Measurements from ENCODE around the gene CNTN4. TPM values are rescaled to one million over a fixed set of nuclear protein-coding genes. Genes with fewer than 3 reads are reported as not detected.

The CNTN4 gene
- total RNA-seq, 1 donor from 2014 or later: 11.0 TPM

GRCh38 chr3:2485027-2485375, 386.3 kb downstream of the CNTN4 start:
- H3K4me1 ChIP-seq (ENCODE audit: control insufficient read depth in 3 of 3, insufficient read depth in 3 of 3, low read length in 3 of 3): no peaks in the 10 kb centered on the region
- H3K9ac ChIP-seq (ENCODE audit: low read depth in 1 of 3, low read length in 3 of 3): no peak overlapping the region
- H3K27ac ChIP-seq (ENCODE audit: low read depth, low read length): no peak overlapping the region
- H3K36me3 ChIP-seq (ENCODE audit: control insufficient read depth in 3 of 3, insufficient read depth in 3 of 3, low read length in 3 of 3): no peaks in the 10 kb centered on the region
- H3K27me3 ChIP-seq (ENCODE audit: control insufficient read depth in 3 of 3, insufficient read depth in 3 of 3, low read length in 3 of 3): no peaks in the 10 kb centered on the region
- peaks cover 0 to 3% (median 0%) of the 10 kb centered on the region in 3 donors for H3K9me3 ChIP-seq (ENCODE audit: control insufficient read depth in 3 of 3, low read length in 3 of 3)
- H3K4me3 ChIP-seq (ENCODE audit: low read length in 3 of 3): no peak overlapping the region

GRCh38 chr3:2495746-2496145, 397.1 kb downstream of the CNTN4 start:
- Histone ChIP-seq H3K36me3 (ENCODE audit: control insufficient read depth in 3 of 3, insufficient read depth in 3 of 3, low read length in 3 of 3) (no peaks in the 10 kb centered on the region), H3K9ac (ENCODE audit: low read depth in 1 of 3, low read length in 3 of 3) (no peak overlapping the region), H3K9me3 (ENCODE audit: control insufficient read depth in 3 of 3, low read length in 3 of 3) (no peaks in the 10 kb centered on the region), H3K4me1 (ENCODE audit: control insufficient read depth in 3 of 3, insufficient read depth in 3 of 3, low read length in 3 of 3) (no peaks in the 10 kb centered on the region), H3K27ac (ENCODE audit: low read depth, low read length) (no peak overlapping the region), H3K27me3 (ENCODE audit: control insufficient read depth in 3 of 3, insufficient read depth in 3 of 3, low read length in 3 of 3) (no peaks in the 10 kb centered on the region), H3K4me3 (ENCODE audit: low read length in 3 of 3) (no peak overlapping the region)

GRCh38 chr3:2504912-2505311, 406.2 kb downstream of the CNTN4 start:
- Histone ChIP-seq H3K27me3 (ENCODE audit: control insufficient read depth in 3 of 3, insufficient read depth in 3 of 3, low read length in 3 of 3) (no peaks in the 10 kb centered on the region), H3K9me3 (ENCODE audit: control insufficient read depth in 3 of 3, low read length in 3 of 3) (no peaks in the 10 kb centered on the region), H3K9ac (ENCODE audit: low read depth in 1 of 3, low read length in 3 of 3) (no peak overlapping the region), H3K36me3 (ENCODE audit: control insufficient read depth in 3 of 3, insufficient read depth in 3 of 3, low read length in 3 of 3) (no peaks in the 10 kb centered on the region), H3K4me3 (ENCODE audit: low read length in 3 of 3) (no peak overlapping the region), H3K4me1 (ENCODE audit: control insufficient read depth in 3 of 3, insufficient read depth in 3 of 3, low read length in 3 of 3) (no peaks in the 10 kb centered on the region), H3K27ac (ENCODE audit: low read depth, low read length) (no peak overlapping the region)

DNA sequence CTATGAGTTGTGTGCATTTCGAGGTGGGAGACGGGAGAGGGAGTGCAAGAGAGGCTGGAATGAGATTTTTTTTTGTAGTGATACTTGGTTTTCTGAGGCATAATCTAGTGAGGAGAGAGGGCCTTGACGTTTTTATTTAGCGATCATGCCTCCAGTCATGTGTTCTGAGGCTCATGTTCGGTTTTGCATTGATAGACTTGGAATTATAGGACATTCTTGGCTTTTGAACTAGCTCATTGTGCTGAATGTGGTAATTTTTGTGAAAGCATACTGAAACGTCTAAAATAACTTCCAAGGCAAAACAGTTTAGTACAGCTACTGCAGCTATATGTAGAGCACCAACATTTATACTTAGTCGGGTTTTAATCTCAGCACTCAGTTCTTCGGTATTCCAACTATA, 408.1 kb downstream of the CNTN4 start:
- Histone ChIP-seq H3K27me3 (ENCODE audit: control insufficient read depth in 3 of 3, insufficient read depth in 3 of 3, low read length in 3 of 3) (no peaks in the 10 kb centered on the region), H3K27ac (ENCODE audit: low read depth, low read length) (no peak overlapping the region), H3K4me1 (ENCODE audit: control insufficient read depth in 3 of 3, insufficient read depth in 3 of 3, low read length in 3 of 3) (no peaks in the 10 kb centered on the region), H3K4me3 (ENCODE audit: low read length in 3 of 3) (no peak overlapping the region), H3K36me3 (ENCODE audit: control insufficient read depth in 3 of 3, insufficient read depth in 3 of 3, low read length in 3 of 3) (no peaks in the 10 kb centered on the region), H3K9ac (ENCODE audit: low read depth in 1 of 3, low read length in 3 of 3) (no peak overlapping the region), H3K9me3 (ENCODE audit: control insufficient read depth in 3 of 3, low read length in 3 of 3) (no peaks in the 10 kb centered on the region)

- Histone ChIP-seq H3K9me3 (ENCODE audit: control insufficient read depth in 3 of 3, low read length in 3 of 3) (no peaks in the 10 kb centered on the region), H3K27ac (ENCODE audit: low read depth, low read length) (no peak overlapping the region), H3K36me3 (ENCODE audit: control insufficient read depth in 3 of 3, insufficient read depth in 3 of 3, low read length in 3 of 3) (no peaks in the 10 kb centered on the region), H3K4me3 (ENCODE audit: low read length in 3 of 3) (no peak overlapping the region), H3K27me3 (ENCODE audit: control insufficient read depth in 3 of 3, insufficient read depth in 3 of 3, low read length in 3 of 3) (no peaks in the 10 kb centered on the region), H3K4me1 (ENCODE audit: control insufficient read depth in 3 of 3, insufficient read depth in 3 of 3, low read length in 3 of 3) (no peaks in the 10 kb centered on the region), H3K9ac (ENCODE audit: low read depth in 1 of 3, low read length in 3 of 3) (no peak overlapping the region)
These were observed 412.0 kb downstream of the CNTN4 start for GRCh38 chr3:2510591-2511145.

DNA sequence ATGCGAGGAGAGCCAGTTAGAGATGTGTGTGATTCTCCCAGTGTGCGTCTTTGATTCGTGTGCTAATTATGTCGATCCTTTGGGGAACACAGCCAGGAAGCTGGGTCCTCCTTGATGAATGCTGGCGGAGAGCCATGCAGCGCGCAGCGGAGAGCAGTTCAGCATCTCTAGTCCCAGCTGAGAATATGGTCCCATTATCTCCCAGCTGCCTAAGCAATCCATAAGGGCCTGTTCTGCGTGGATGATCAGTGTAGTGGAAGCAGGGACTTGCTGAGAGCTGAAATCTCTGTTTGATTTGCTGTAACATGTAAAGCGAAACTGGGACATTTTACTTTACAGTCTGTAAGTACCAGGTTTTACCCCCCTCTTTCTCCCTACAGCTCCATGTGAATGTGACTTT, 412.7 kb downstream of the CNTN4 start:
- Histone ChIP-seq H3K27ac (ENCODE audit: low read depth, low read length) (no peak overlapping the region), H3K36me3 (ENCODE audit: control insufficient read depth in 3 of 3, insufficient read depth in 3 of 3, low read length in 3 of 3) (no peaks in the 10 kb centered on the region), H3K4me1 (ENCODE audit: control insufficient read depth in 3 of 3, insufficient read depth in 3 of 3, low read length in 3 of 3) (no peaks in the 10 kb centered on the region), H3K9me3 (ENCODE audit: control insufficient read depth in 3 of 3, low read length in 3 of 3) (no peaks in the 10 kb centered on the region), H3K9ac (ENCODE audit: low read depth in 1 of 3, low read length in 3 of 3) (no peak overlapping the region), H3K4me3 (ENCODE audit: low read length in 3 of 3) (no peak overlapping the region), H3K27me3 (ENCODE audit: control insufficient read depth in 3 of 3, insufficient read depth in 3 of 3, low read length in 3 of 3) (no peaks in the 10 kb centered on the region)

DNA sequence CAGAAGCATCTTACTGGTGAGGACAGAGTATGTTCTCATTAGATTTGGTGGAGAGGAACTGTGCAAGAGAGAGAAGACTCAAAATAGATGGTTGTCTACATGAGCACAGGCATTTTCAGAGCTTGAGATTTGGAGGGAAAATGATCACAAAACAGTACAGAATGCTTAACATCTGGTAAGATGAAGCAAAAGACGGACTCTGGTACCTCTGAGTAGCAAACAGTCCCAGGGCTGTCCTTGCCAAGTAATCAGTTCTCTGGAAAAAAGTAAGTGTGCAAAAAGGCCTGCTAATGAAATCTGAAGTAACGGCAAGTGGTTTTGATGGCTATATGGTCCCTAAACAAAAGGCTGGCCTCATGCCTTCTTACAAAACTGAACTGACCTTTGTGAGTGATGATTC, 414.2 kb downstream of the CNTN4 start:
- H3K27me3 ChIP-seq (ENCODE audit: control insufficient read depth in 3 of 3, insufficient read depth in 3 of 3, low read length in 3 of 3): no peaks in the 10 kb centered on the region

DNA sequence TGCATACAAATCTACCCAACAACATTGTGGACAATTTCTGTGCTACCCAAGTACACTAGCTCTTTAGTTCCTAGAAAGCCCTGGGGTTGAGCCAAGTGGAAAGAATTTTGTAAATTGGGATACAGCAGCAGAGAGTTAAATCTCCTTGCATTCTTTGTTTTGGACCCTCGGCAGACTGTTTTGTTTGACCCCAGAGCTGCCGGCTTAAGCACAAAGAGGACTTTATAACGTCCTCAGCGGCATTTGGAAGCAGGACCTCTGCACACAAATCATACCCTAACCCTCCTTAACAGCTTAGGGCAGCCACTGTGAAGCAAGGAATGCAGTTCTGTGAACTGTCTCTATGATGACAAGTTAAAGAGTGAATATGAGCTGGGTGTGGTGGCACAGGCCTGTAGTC, 415.3 kb downstream of the CNTN4 start:
- no peak overlapping the region for H3K4me3 ChIP-seq (ENCODE audit: low read length in 3 of 3)
- no peaks in the 10 kb centered on the region for H3K9me3 ChIP-seq (ENCODE audit: control insufficient read depth in 3 of 3, low read length in 3 of 3)
- H3K9ac ChIP-seq (ENCODE audit: low read depth in 1 of 3, low read length in 3 of 3): no peak overlapping the region
- H3K4me1 ChIP-seq (ENCODE audit: control insufficient read depth in 3 of 3, insufficient read depth in 3 of 3, low read length in 3 of 3): no peaks in the 10 kb centered on the region
- H3K27me3 ChIP-seq (ENCODE audit: control insufficient read depth in 3 of 3, insufficient read depth in 3 of 3, low read length in 3 of 3): no peaks in the 10 kb centered on the region
- no peaks in the 10 kb centered on the region for H3K36me3 ChIP-seq (ENCODE audit: control insufficient read depth in 3 of 3, insufficient read depth in 3 of 3, low read length in 3 of 3)
- no peak overlapping the region for H3K27ac ChIP-seq (ENCODE audit: low read depth, low read length)

More for the DNA sequence above, 414.2 kb downstream of the CNTN4 start:
- no peaks in the 10 kb centered on the region for H3K9me3 ChIP-seq (ENCODE audit: control insufficient read depth in 3 of 3, low read length in 3 of 3)
- no peaks in the 10 kb centered on the region for H3K36me3 ChIP-seq (ENCODE audit: control insufficient read depth in 3 of 3, insufficient read depth in 3 of 3, low read length in 3 of 3)
- H3K4me1 ChIP-seq (ENCODE audit: control insufficient read depth in 3 of 3, insufficient read depth in 3 of 3, low read length in 3 of 3): no peaks in the 10 kb centered on the region
- no peak overlapping the region for H3K27ac ChIP-seq (ENCODE audit: low read depth, low read length)
- no peak overlapping the region for H3K9ac ChIP-seq (ENCODE audit: low read depth in 1 of 3, low read length in 3 of 3)
- H3K4me3 ChIP-seq (ENCODE audit: low read length in 3 of 3): no peak overlapping the region

DNA sequence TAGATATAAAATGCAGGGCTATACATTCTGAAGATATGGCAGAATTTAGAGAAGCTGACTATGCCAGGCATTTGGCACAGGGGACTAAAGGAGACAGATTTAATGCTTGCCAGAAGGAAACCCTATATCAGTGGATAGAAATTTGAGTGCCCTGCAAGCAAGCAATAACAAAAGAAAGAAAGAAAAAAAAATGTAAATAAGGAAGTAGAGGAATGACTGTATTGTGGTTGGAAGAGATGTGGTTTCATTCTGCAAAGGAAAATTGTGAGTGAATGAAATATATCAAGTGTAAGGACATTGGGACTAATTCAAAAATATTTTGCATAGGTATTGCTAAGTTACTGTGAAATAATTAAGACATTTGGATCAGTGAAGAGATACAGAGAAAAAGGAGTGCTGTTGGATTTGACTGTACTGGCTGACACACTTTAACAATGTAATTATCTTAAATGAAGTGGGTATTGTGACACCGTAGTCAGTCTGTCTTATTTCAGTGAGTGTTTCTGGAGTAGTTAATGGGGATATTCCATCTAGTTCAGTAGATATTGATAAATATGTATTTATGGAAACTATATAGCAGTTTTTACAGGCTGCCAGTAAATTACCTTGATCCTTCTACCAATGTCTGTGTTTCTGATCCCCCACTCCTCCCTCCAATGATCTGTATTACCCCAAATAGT, 418.2 kb downstream of the CNTN4 start:
- no peak overlapping the region for H3K9ac ChIP-seq (ENCODE audit: low read depth in 1 of 3, low read length in 3 of 3)
- H3K4me1 ChIP-seq (ENCODE audit: control insufficient read depth in 3 of 3, insufficient read depth in 3 of 3, low read length in 3 of 3): no peaks in the 10 kb centered on the region
- H3K4me3 ChIP-seq (ENCODE audit: low read length in 3 of 3): no peak overlapping the region
- no peaks in the 10 kb centered on the region for H3K9me3 ChIP-seq (ENCODE audit: control insufficient read depth in 3 of 3, low read length in 3 of 3)
- no peak overlapping the region for H3K27ac ChIP-seq (ENCODE audit: low read depth, low read length)
- H3K27me3 ChIP-seq (ENCODE audit: control insufficient read depth in 3 of 3, insufficient read depth in 3 of 3, low read length in 3 of 3): no peaks in the 10 kb centered on the region
- H3K36me3 ChIP-seq (ENCODE audit: control insufficient read depth in 3 of 3, insufficient read depth in 3 of 3, low read length in 3 of 3): no peaks in the 10 kb centered on the region

DNA sequence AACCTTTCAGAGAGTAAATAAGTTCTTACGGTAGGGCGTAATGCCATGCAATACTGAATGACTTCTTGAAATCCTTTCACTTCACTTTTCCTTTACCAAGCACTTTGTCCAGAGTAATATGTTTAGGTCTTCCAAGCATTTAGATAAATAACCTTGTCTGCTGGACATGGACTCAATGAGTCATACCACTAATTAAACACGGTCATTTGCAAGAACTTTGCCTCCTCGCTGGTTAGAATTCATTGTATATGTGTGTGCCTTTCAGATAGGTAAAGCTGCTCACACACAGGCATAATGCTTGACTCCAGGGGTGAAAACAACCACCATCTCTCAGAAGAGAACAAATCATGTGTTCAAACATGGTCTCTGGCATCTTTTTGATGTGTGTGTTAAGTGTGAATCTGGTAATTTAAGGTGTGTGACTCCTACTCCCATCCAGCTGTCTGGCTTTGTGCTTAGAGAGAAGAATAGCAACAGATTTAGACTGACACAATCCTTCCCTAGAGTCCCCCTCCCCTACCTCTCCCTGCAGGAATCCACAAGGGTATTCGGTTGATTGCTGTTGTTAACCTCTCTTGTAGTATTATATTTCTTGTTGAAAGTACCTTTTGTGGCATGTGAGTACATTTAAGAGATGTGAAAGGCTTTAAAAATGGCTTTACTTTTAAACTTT, 419.0 kb downstream of the CNTN4 start:
- Histone ChIP-seq H3K9ac (ENCODE audit: low read depth in 1 of 3, low read length in 3 of 3) (no peak overlapping the region), H3K9me3 (ENCODE audit: control insufficient read depth in 3 of 3, low read length in 3 of 3) (no peaks in the 10 kb centered on the region), H3K27ac (ENCODE audit: low read depth, low read length) (no peak overlapping the region), H3K27me3 (ENCODE audit: control insufficient read depth in 3 of 3, insufficient read depth in 3 of 3, low read length in 3 of 3) (no peaks in the 10 kb centered on the region), H3K4me1 (ENCODE audit: control insufficient read depth in 3 of 3, insufficient read depth in 3 of 3, low read length in 3 of 3) (no peaks in the 10 kb centered on the region), H3K4me3 (ENCODE audit: low read length in 3 of 3) (no peak overlapping the region), H3K36me3 (ENCODE audit: control insufficient read depth in 3 of 3, insufficient read depth in 3 of 3, low read length in 3 of 3) (no peaks in the 10 kb centered on the region)

All from skeletal muscle tissue (tissue), 4 donors.